ENCODE data around the gene CHIA. TPM values are rescaled to one million over a fixed set of nuclear protein-coding genes. Genes with fewer than 3 reads are reported as not detected.

The CHIA gene
- total RNA-seq, 1 donor from 2014 or later, result not detected

- H3K36me3 Mint-ChIP-seq, result no peaks in the 10 kb centered on the region
- peaks cover 4% of the 10 kb centered on the region for H3K27me3 Mint-ChIP-seq (ENCODE audit: low read depth)
- H3K4me1 Mint-ChIP-seq, result no peaks in the 10 kb centered on the region
- no peak overlapping the region for H3K27ac Mint-ChIP-seq
- no peak for DNase-seq (ENCODE audit: low spot score in 2 of 2, unreplicated experiment in 2 of 2)
- H3K4me3 Mint-ChIP-seq, result no peak overlapping the region
- TF ChIP-seq, protein P1, sequence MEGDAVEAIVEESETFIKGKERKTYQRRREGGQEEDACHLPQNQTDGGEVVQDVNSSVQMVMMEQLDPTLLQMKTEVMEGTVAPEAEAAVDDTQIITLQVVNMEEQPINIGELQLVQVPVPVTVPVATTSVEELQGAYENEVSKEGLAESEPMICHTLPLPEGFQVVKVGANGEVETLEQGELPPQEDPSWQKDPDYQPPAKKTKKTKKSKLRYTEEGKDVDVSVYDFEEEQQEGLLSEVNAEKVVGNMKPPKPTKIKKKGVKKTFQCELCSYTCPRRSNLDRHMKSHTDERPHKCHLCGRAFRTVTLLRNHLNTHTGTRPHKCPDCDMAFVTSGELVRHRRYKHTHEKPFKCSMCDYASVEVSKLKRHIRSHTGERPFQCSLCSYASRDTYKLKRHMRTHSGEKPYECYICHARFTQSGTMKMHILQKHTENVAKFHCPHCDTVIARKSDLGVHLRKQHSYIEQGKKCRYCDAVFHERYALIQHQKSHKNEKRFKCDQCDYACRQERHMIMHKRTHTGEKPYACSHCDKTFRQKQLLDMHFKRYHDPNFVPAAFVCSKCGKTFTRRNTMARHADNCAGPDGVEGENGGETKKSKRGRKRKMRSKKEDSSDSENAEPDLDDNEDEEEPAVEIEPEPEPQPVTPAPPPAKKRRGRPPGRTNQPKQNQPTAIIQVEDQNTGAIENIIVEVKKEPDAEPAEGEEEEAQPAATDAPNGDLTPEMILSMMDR (IDR thresholded peaks at IDR 0.05; ENCODE audit: unreplicated experiment), result no peak
- H3K9me3 Mint-ChIP-seq, result no peaks in the 10 kb centered on the region
Observed at GRCh38 chr1:111251570-111251969, 39.1 kb upstream of the CHIA start.

DNA sequence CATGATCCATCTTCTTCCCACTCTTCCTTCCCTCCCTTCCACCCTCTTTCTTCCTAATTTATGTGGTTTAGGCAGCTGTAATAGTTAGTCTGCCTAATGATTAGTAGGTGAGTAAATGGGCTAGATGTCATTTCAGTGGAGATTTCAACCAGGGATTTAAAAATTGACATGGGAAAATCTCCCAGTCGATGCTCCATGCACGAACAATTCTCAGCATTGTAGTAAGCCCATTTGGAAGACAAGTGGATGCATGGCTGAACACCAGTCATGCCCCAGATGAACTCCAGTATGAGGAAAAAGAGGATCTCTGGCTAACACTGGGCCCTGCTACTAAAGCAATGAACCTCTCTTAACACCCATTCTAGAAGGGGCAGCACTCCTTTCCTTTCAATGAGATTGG, 37.9 kb upstream of the CHIA start:
- peaks cover 4% of the 10 kb centered on the region for H3K27me3 Mint-ChIP-seq (ENCODE audit: low read depth)
- H3K4me1 Mint-ChIP-seq, result no peaks in the 10 kb centered on the region
- H3K9me3 Mint-ChIP-seq, result no peaks in the 10 kb centered on the region

GRCh38 chr1:111253876-111254275, 36.8 kb upstream of the CHIA start:
- Mint-ChIP-seq H3K36me3 (no peaks in the 10 kb centered on the region), H3K4me1 (no peaks in the 10 kb centered on the region), H3K27me3 (ENCODE audit: low read depth) (peaks cover 4% of the 10 kb centered on the region), H3K4me3 (no peak overlapping the region), H3K27ac (no peak overlapping the region), H3K9me3 (no peaks in the 10 kb centered on the region)
- DNase-seq (ENCODE audit: low spot score in 2 of 2, unreplicated experiment in 2 of 2), result no peak
- TF ChIP-seq, protein P1 (IDR thresholded peaks at IDR 0.05; ENCODE audit: unreplicated experiment), result no peak

More for the DNA sequence above, 37.9 kb upstream of the CHIA start:
- H3K36me3 Mint-ChIP-seq, result no peaks in the 10 kb centered on the region
- no peak overlapping the region for H3K4me3 Mint-ChIP-seq
- TF ChIP-seq, protein P1 (IDR thresholded peaks at IDR 0.05; ENCODE audit: unreplicated experiment), result no peak
- no peak overlapping the region for H3K27ac Mint-ChIP-seq
- no peak for DNase-seq (ENCODE audit: low spot score in 2 of 2, unreplicated experiment in 2 of 2)

GRCh38 chr1:111256988-111257658, 33.5 kb upstream of the CHIA start:
- no peak overlapping the region for H3K4me3 Mint-ChIP-seq
- H3K27me3 Mint-ChIP-seq (ENCODE audit: low read depth), result peaks cover 4% of the 10 kb centered on the region
- TF ChIP-seq, protein P1 (IDR thresholded peaks at IDR 0.05; ENCODE audit: unreplicated experiment), result no peak
- H3K4me1 Mint-ChIP-seq, result no peaks in the 10 kb centered on the region
- no peak for DNase-seq (ENCODE audit: low spot score in 2 of 2, unreplicated experiment in 2 of 2)
- no peaks in the 10 kb centered on the region for H3K36me3 Mint-ChIP-seq
- no peak overlapping the region for H3K27ac Mint-ChIP-seq
- peaks cover 8% of the 10 kb centered on the region for H3K9me3 Mint-ChIP-seq

DNA sequence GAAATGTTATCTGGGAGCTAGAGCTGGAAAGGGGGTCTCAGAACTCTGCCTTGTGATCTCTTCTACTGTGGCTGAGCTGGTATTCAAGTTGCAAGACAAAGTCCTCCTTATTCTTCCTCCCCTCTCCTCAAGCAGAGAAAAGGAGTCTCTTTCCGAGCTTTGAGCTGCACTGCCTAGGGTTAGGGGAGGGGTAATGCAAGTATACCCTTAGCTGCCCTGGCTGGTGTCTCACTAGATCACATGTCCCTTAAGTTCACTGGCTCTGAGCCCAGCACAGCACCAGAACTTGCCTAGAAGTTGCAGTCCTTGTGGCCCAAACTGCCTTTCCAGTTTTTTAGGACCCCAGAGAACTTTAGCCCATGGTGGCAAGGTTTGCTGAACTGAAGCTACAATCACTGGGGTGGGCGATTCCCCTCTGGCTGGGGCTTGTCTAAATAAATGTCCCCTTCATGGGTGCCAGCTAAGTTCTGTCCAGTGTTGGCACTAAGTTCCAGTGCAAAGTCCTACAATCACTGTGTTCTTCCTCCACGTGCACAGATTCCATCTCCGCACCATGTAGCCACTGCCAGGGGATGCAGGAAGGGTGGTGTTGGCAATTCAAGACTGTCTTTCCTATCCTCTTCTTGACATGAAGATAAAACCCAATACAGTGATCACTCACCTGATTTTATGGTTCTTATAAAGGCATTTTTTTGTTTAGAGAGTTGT, 22.7 kb upstream of the CHIA start:
- peaks cover 26% of the 10 kb centered on the region for H3K9me3 Mint-ChIP-seq
- no peaks in the 10 kb centered on the region for H3K4me1 Mint-ChIP-seq
- no peak overlapping the region for H3K4me3 Mint-ChIP-seq
- TF ChIP-seq, protein P1 (IDR thresholded peaks at IDR 0.05; ENCODE audit: unreplicated experiment), result no peak
- H3K27me3 Mint-ChIP-seq (ENCODE audit: low read depth), result no peaks in the 10 kb centered on the region
- no peak for DNase-seq (ENCODE audit: low spot score in 2 of 2, unreplicated experiment in 2 of 2)
- no peaks in the 10 kb centered on the region for H3K36me3 Mint-ChIP-seq
- H3K27ac Mint-ChIP-seq, result no peak overlapping the region

Data from mesothelial cell of epicardium (in vitro differentiated cells).